Epidermal melanocyte (primary cell): Measurements from ENCODE around the gene C1orf87.
"Not testable (repeated sequence)": the region's sequence is repeated elsewhere in the genome, so short reads cannot be mapped to it uniquely, and the experiment has no call there.

Experiments used
- DNase-seq: peaks from one replicate; pipeline ENCODE4 v3.0.0; 2011; ENCODE audit warnings: low spot score; ENCODE audit not compliant: insufficient read length

Gene C1orf87

GRCh38 chr1:59994302-59995198, 79.0 kb downstream of the C1orf87 start:
- DNase-seq, result no peak

- DNase-seq, result no peak
Measured at GRCh38 chr1:59992040-59992820, 81.3 kb downstream of the C1orf87 start.

- DNase-seq, result no peak
Measured at GRCh38 chr1:59990470-59990869, 83.1 kb downstream of the C1orf87 start.

- no peak for DNase-seq
Measured at GRCh38 chr1:59986516-59987310, 86.9 kb downstream of the C1orf87 start.

- DNase-seq, result no peak
Measured at GRCh38 chr1:59985911-59986515, 87.6 kb downstream of the C1orf87 start.

- DNase-seq, result no peak
Measured at GRCh38 chr1:59979666-59980065, 93.9 kb downstream of the C1orf87 start.

GRCh38 chr1:59978511-59978910, 95.1 kb downstream of the C1orf87 start:
- no peak for DNase-seq

- no peak for DNase-seq
Measured at GRCh38 chr1:59978026-59978425, 95.5 kb downstream of the C1orf87 start.

- DNase-seq, result no peak
Measured at GRCh38 chr1:59977075-59977410, 96.5 kb downstream of the C1orf87 start.

GRCh38 chr1:59976194-59977074, 97.1 kb downstream of the C1orf87 start:
- DNase-seq, result peak; percentile 82

- DNase-seq, result no peak
Measured at GRCh38 chr1:59973719-59974118, 99.9 kb downstream of the C1orf87 start.

GRCh38 chr1:59972216-59972927, 101.2 kb downstream of the C1orf87 start:
- no peak for DNase-seq

- DNase-seq, result no peak
Measured at GRCh38 chr1:59971464-59971911, 102.1 kb downstream of the C1orf87 start.

GRCh38 chr1:59969542-59970175, 103.9 kb downstream of the C1orf87 start:
- not testable (repeated sequence) for DNase-seq

GRCh38 chr1:59968746-59969145, 104.8 kb downstream of the C1orf87 start:
- DNase-seq, result not testable (repeated sequence)

GRCh38 chr1:59967780-59968179, 105.8 kb downstream of the C1orf87 start:
- DNase-seq, result no peak

GRCh38 chr1:59967141-59967697, 106.4 kb downstream of the C1orf87 start:
- no peak for DNase-seq

- no peak for DNase-seq
Measured at GRCh38 chr1:59952065-59952464, 121.5 kb downstream of the C1orf87 start.

GRCh38 chr1:59949648-59950047, 123.9 kb downstream of the C1orf87 start:
- DNase-seq, result no peak
